ENCODE results near the gene CHCHD4.
A peak's percentile ranks its signal among the peaks of the same experiment; 100 is the strongest.
"Not testable (repeated sequence)": the region's sequence is repeated elsewhere in the genome, so short reads cannot be mapped to it uniquely, and the experiment has no call there.

Gene CHCHD4

GRCh38 chr3:14113965-14114635, 10.6 kb downstream of the CHCHD4 start:
- no peak for TF ChIP-seq ZNF140 (tag by site-specific recombination; IDR thresholded peaks at IDR 0.05)
- H3K4me3 ChIP-seq (ENCODE audit: low read depth, low read length), result no peak overlapping the region
- no peaks in the 10 kb centered on the region for H3K9me3 ChIP-seq (ENCODE audit: control insufficient read depth, insufficient read depth, low read depth, low read length)
- ChIA-PET CTCF (interaction anchor here (0.6 to 2.9 kb wide), 6 partner anchors 30 to 225 kb away, joined by 3 to 16 read pairs (median 4); no protein-coding TSS in a partner anchor), POLR2A (interaction anchor here (1.5 kb wide), 1 partner anchor 11 kb away, joined by 6 read pairs; the partner anchor contains the start of genes CHCHD4 and TMEM43)
- peaks cover 4 to 66% of the 10 kb centered on the region in 2 experiments; a peak in 1 of 3 replicates for H3K36me3 ChIP-seq (ENCODE audit: control insufficient read depth in 2 of 2, insufficient read depth in 1 of 2, low read length in 2 of 2)
- no peak overlapping the region for H3K27ac ChIP-seq (ENCODE audit: extremely low read depth, low read depth, low read length)
- no peaks in the 10 kb centered on the region for H3K4me1 ChIP-seq (ENCODE audit: control insufficient read depth, insufficient read depth, low read length)

DNA sequence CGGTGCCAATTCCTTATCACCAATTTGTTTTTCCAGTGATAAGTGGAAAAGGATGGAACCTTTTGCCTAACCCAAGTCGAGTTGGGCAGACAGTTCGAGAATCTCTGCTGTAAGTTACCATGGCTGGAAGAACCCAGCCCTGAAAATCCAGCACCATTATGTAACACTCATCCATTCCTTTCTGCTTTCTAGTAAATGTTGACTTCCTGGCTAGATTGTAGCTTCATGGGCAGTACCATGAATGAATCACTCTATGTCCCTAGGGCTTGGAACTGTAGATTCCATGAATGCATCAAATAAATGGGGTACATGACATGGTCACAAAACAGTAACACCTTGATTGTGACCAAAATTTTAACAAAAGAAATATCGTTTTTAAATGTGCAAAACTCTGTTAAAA, 14.0 kb downstream of the CHCHD4 start:
- ChIA-PET POLR2A (interaction anchor here (1.1 kb wide), 1 partner anchor 14 kb away, joined by 5 read pairs; the partner anchor contains the start of genes CHCHD4 and TMEM43), CTCF (no interaction called here)
- no peaks in the 10 kb centered on the region for H3K4me1 ChIP-seq (ENCODE audit: control insufficient read depth, insufficient read depth, low read length)
- H3K4me3 ChIP-seq (ENCODE audit: low read depth, low read length), result no peak overlapping the region
- no peaks in the 10 kb centered on the region for H3K9me3 ChIP-seq (ENCODE audit: control insufficient read depth, insufficient read depth, low read depth, low read length)
- peaks cover 4 to 48% of the 10 kb centered on the region in 2 experiments; a peak in 1 of 3 replicates for H3K36me3 ChIP-seq (ENCODE audit: control insufficient read depth in 2 of 2, insufficient read depth in 1 of 2, low read length in 2 of 2)
- H3K27ac ChIP-seq (ENCODE audit: extremely low read depth, low read depth, low read length), result no peak overlapping the region
- peak; percentile 87 for TF ChIP-seq BCL6B (tag by site-specific recombination; IDR thresholded peaks at IDR 0.05)
- no peak for TF ChIP-seq ZSCAN18 (tag by site-specific recombination; IDR thresholded peaks at IDR 0.05)
- TF ChIP-seq ZNF747 (tag by site-specific recombination; IDR thresholded peaks at IDR 0.05), result no peak

GRCh38 chr3:14109821-14110220, 14.8 kb downstream of the CHCHD4 start:
- H3K27ac ChIP-seq (ENCODE audit: extremely low read depth, low read depth, low read length); POLR2A ChIA-PET; CTCF ChIA-PET; H3K9me3 ChIP-seq (ENCODE audit: control insufficient read depth, insufficient read depth, low read depth, low read length); H3K4me3 ChIP-seq (ENCODE audit: low read depth, low read length); H3K4me1 ChIP-seq (ENCODE audit: control insufficient read depth, insufficient read depth, low read length): not testable (repeated sequence)
- peaks cover 0 to 40% of the 10 kb centered on the region in 2 experiments; a peak in 1 of 3 replicates for H3K36me3 ChIP-seq (ENCODE audit: control insufficient read depth in 2 of 2, insufficient read depth in 1 of 2, low read length in 2 of 2)

- no peak for TF ChIP-seq ZNF600 (tag by site-specific recombination; IDR thresholded peaks at IDR 0.05)
- no peak for TF ChIP-seq ZNF146 (tag by site-specific recombination; IDR thresholded peaks at IDR 0.05)
- TF ChIP-seq ZNF184 (tag by site-specific recombination; IDR thresholded peaks at IDR 0.05), result peak; percentile 71; the same call in 1 of the 2 replicates
- Histone ChIP-seq H3K4me1 (ENCODE audit: control insufficient read depth, insufficient read depth, low read length) (no peaks in the 10 kb centered on the region), H3K27ac (ENCODE audit: extremely low read depth, low read depth, low read length) (no peak overlapping the region), H3K4me3 (ENCODE audit: low read depth, low read length) (no peak overlapping the region), H3K9me3 (ENCODE audit: control insufficient read depth, insufficient read depth, low read depth, low read length) (no peaks in the 10 kb centered on the region), H3K36me3 (ENCODE audit: control insufficient read depth in 2 of 2, insufficient read depth in 1 of 2, low read length in 2 of 2) (no peaks in the 10 kb centered on the region)
- ChIA-PET CTCF (interaction anchor here (0.6 kb wide), 1 partner anchor 196 kb away, joined by 4 read pairs; no protein-coding TSS in a partner anchor), POLR2A (no interaction called here)
These were observed 26.9 kb downstream of the CHCHD4 start for GRCh38 chr3:14097616-14098391.

- Histone ChIP-seq H3K9me3 (ENCODE audit: control insufficient read depth, insufficient read depth, low read depth, low read length) (no peaks in the 10 kb centered on the region), H3K4me1 (ENCODE audit: control insufficient read depth, insufficient read depth, low read length) (no peaks in the 10 kb centered on the region), H3K36me3 (ENCODE audit: control insufficient read depth in 2 of 2, insufficient read depth in 1 of 2, low read length in 2 of 2) (no peaks in the 10 kb centered on the region), H3K27ac (ENCODE audit: extremely low read depth, low read depth, low read length) (no peak overlapping the region), H3K4me3 (ENCODE audit: low read depth, low read length) (no peak overlapping the region)
- ChIA-PET CTCF (interaction anchor here (0.6 kb wide), 1 partner anchor 195 kb away, joined by 4 read pairs; no protein-coding TSS in a partner anchor), POLR2A (no interaction called here)
- TF ChIP-seq ZNF114 (tag by site-specific recombination; IDR thresholded peaks at IDR 0.05) (no peak), YY1 (tag by site-specific recombination; IDR thresholded peaks at IDR 0.05) (no peak), ZNF133 (tag by site-specific recombination; IDR thresholded peaks at IDR 0.05) (no peak), ZNF571 (tag by site-specific recombination; IDR thresholded peaks at IDR 0.05) (no peak), ZNF138 (tag by site-specific recombination; IDR thresholded peaks at IDR 0.05; ENCODE audit: borderline replicate concordance) (no peak), ZFP69B (tag by site-specific recombination; IDR thresholded peaks at IDR 0.05) (no peak)
- TF ChIP-seq, protein P1, sequence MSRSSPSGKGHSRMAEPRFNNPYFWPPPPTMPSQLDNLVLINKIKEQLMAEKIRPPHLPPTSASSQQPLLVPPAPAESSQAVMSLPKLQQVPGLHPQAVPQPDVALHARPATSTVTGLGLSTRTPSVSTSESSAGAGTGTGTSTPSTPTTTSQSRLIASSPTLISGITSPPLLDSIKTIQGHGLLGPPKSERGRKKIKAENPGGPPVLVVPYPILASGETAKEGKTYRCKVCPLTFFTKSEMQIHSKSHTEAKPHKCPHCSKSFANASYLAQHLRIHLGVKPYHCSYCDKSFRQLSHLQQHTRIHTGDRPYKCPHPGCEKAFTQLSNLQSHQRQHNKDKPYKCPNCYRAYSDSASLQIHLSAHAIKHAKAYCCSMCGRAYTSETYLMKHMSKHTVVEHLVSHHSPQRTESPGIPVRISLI (tag by site-specific recombination; IDR thresholded peaks at IDR 0.05), result no peak
These were observed 27.9 kb downstream of the CHCHD4 start for GRCh38 chr3:14096742-14097141.

Data from HEK293 (cell line).